IMR-90 (cell line): Measurements from ENCODE around the gene GALNT17. TPM values are rescaled to one million over a fixed set of nuclear protein-coding genes. Genes with fewer than 3 reads are reported as not detected.

Experiments
- ATAC-seq: fragments of 200-7000 bp; cut with Tn5 transposase; 2 replicates; pipeline ENCODE4 v1.9.1; 2020; ENCODE audit warnings: low read depth, mild to moderate bottlenecking, moderate library complexity
- BruUV-seq: library from RNA; stranded (reverse); fragments of 400-500 nt; replicated peaks from 2 replicates; lab custom pipeline; 2021; lab: Mats Ljungman, UMichigan
- CTCF ChIA-PET: fragments of 300-600 bp; formaldehyde crosslinking; extraction: SDS; loops from one replicate; lab custom pipeline; 2021; ENCODE audit warnings: antibody characterized with exemption; lab: Yijun Ruan, JAX
- POLR2A ChIA-PET: fragments of 300-600 bp; sonication (Branson Sonifier 250); formaldehyde crosslinking; loops from one replicate; lab custom pipeline; 2022; ENCODE audit warnings: antibody characterized with exemption; ENCODE audit not compliant: unreplicated experiment; lab: Charles Lee
- DNase-seq: peaks from one replicate; pipeline ENCODE4 v3.0.0; 2013
- H2AFZ ChIP-seq: replicated peaks from 2 replicates; pipeline ENCODE3; 2013; ENCODE audit warnings: low read length, mild to moderate bottlenecking; ENCODE audit not compliant: poor library complexity
- H2AK5ac ChIP-seq: 2 replicates; pipeline ENCODE4 v1.6.1; 2013; ENCODE audit warnings: low read depth, low read length, inconsistent platforms
- H2AK9ac ChIP-seq: replicated peaks from 2 replicates; pipeline ENCODE3; 2013; ENCODE audit warnings: mild to moderate bottlenecking, low read depth, low read length, moderate library complexity; ENCODE audit not compliant: poor library complexity
- H2BK120ac ChIP-seq: 2 replicates; pipeline ENCODE4 v1.6.1; 2013; ENCODE audit warnings: low read depth, low read length, inconsistent platforms
- H2BK15ac ChIP-seq: 3 replicates; pipeline ENCODE4 v1.6.1; 2013; ENCODE audit warnings: low read depth, low read length, inconsistent platforms
- H2BK20ac ChIP-seq: 2 replicates; pipeline ENCODE4 v1.6.1; 2013; ENCODE audit warnings: low read depth, mild to moderate bottlenecking, inconsistent platforms, low read length, moderate library complexity
- H2BK5ac ChIP-seq: 2 replicates; pipeline ENCODE4 v1.6.1; 2013; ENCODE audit warnings: mild to moderate bottlenecking, low read depth, low read length, inconsistent platforms; ENCODE audit not compliant: poor library complexity, severe bottlenecking
- H3K14ac ChIP-seq: replicated peaks from 2 replicates; pipeline ENCODE4 v1.6.1; 2013; ENCODE audit warnings: low read depth, low read length, inconsistent platforms
- H3K18ac ChIP-seq: 2 replicates; pipeline ENCODE4 v1.6.1; 2013; ENCODE audit warnings: low read depth, low read length, control low read depth
- H3K23ac ChIP-seq: 2 replicates; pipeline ENCODE4 v1.6.1; 2013; ENCODE audit warnings: low read depth, low read length, inconsistent platforms
- H3K27ac ChIP-seq: 2 replicates; pipeline ENCODE4 v1.5.1; 2013; ENCODE audit warnings: mild to moderate bottlenecking, control low read depth, low read length; ENCODE audit not compliant: insufficient read depth
- H3K27me3 ChIP-seq: 2 replicates; pipeline ENCODE4 v1.6.1; 2013; ENCODE audit warnings: low read length; ENCODE audit not compliant: control insufficient read depth, insufficient read depth
- H3K36me3 ChIP-seq: 2 replicates; pipeline ENCODE4 v1.6.1; 2013; ENCODE audit warnings: low read length, mixed read lengths; ENCODE audit not compliant: control insufficient read depth, insufficient read depth
- H3K4ac ChIP-seq: 2 replicates; pipeline ENCODE4 v1.6.1; 2013; ENCODE audit warnings: low read depth, low read length, inconsistent platforms
- H3K4me1 ChIP-seq: 2 replicates; pipeline ENCODE4 v1.6.1; 2013; ENCODE audit warnings: low read length, mixed read lengths; ENCODE audit not compliant: control insufficient read depth, insufficient read depth
- H3K4me2 ChIP-seq: 2 replicates; pipeline ENCODE4 v1.6.1; 2013; ENCODE audit warnings: low read depth, mild to moderate bottlenecking, control low read depth, low read length, moderate library complexity
- H3K4me3 ChIP-seq: 2 replicates; pipeline ENCODE4 v1.5.1; 2013; ENCODE audit warnings: low read depth, mild to moderate bottlenecking, control low read depth, low read length, moderate library complexity; ENCODE audit not compliant: insufficient read depth
- H3K56ac ChIP-seq: 2 replicates; pipeline ENCODE4 v1.6.1; 2013; ENCODE audit warnings: low read length, inconsistent platforms; ENCODE audit not compliant: insufficient read depth; ENCODE audit errors: extremely low read depth
- H3K79me1 ChIP-seq, 2 experiments: 2 replicates each; pipeline ENCODE4 v1.6.1; 2013; ENCODE audit warnings: low read length in 2 of 2, inconsistent platforms in 1 of 2, low read depth in 1 of 2
- H3K9ac ChIP-seq: 2 replicates; pipeline ENCODE4 v1.6.1; 2013; ENCODE audit warnings: low read depth, low read length, control low read depth
- H3K9me1 ChIP-seq: 2 replicates; pipeline ENCODE4 v1.6.1; 2013; ENCODE audit warnings: low read length, inconsistent platforms; ENCODE audit not compliant: insufficient read depth
- H3K9me3 ChIP-seq: 2 replicates; pipeline ENCODE4 v1.6.1; 2013; ENCODE audit warnings: low read length; ENCODE audit not compliant: control insufficient read depth, insufficient read depth
- H4K20me1 ChIP-seq: 2 replicates; pipeline ENCODE4 v1.6.1; 2013; ENCODE audit warnings: low read length, inconsistent platforms; ENCODE audit not compliant: insufficient read depth
- H4K5ac ChIP-seq: 2 replicates; pipeline ENCODE4 v1.6.1; 2013; ENCODE audit warnings: mild to moderate bottlenecking, low read depth, low read length, control low read depth
- H4K8ac ChIP-seq, 2 experiments: 2 replicates each; pipeline ENCODE4 v1.6.1; 2013; ENCODE audit warnings: low read depth in 2 of 2, low read length in 2 of 2, control low read depth in 1 of 2, inconsistent platforms in 1 of 2
- H4K91ac ChIP-seq: 2 replicates; pipeline ENCODE4 v1.6.1; 2013; ENCODE audit warnings: low read depth, low read length, inconsistent platforms; ENCODE audit not compliant: insufficient read depth
- BHLHE40 ChIP-seq: fragments of 150-350 bp; IDR thresholded peaks from 2 replicates; pipeline ENCODE4 v1.6.1; 2016; ENCODE audit warnings: mild to moderate bottlenecking, low read depth, low read length
- CEBPB ChIP-seq: IDR thresholded peaks from 2 replicates; pipeline ENCODE4 v1.6.1; 2012; ENCODE audit warnings: low read depth, low read length, improper control_type of control experiment
- CHD1 ChIP-seq: IDR thresholded peaks from 2 replicates; pipeline ENCODE4 v1.6.1; 2012; ENCODE audit warnings: low read depth, low read length, improper control_type of control experiment
- CTCF ChIP-seq: conservative IDR thresholded peaks from 2 replicates; pipeline ENCODE4 v1.5.1; 2012; ENCODE audit warnings: mild to moderate bottlenecking, low read depth, low read length, improper control_type of control experiment
- ELK1 ChIP-seq: fragments of 150-350 bp; IDR thresholded peaks from 2 replicates; pipeline ENCODE4 v1.6.1; 2016; ENCODE audit warnings: low read depth, mild to moderate bottlenecking, low read length, moderate library complexity, borderline replicate concordance
- FOS ChIP-seq: fragments of 150-350 bp; IDR thresholded peaks from 2 replicates; pipeline ENCODE4 v1.6.1; 2016; ENCODE audit warnings: low read depth, low read length
- MAFK ChIP-seq: IDR thresholded peaks from 2 replicates; pipeline ENCODE4 v1.6.1; 2012; ENCODE audit warnings: low read depth, low read length, improper control_type of control experiment
- MAZ ChIP-seq: IDR thresholded peaks from 2 replicates; pipeline ENCODE4 v1.6.1; 2012; ENCODE audit warnings: low read depth, mild to moderate bottlenecking, low read length, improper control_type of control experiment, moderate library complexity, borderline replicate concordance
- MXI1 ChIP-seq: IDR thresholded peaks from 2 replicates; pipeline ENCODE4 v1.6.1; 2012; ENCODE audit warnings: low read depth, mild to moderate bottlenecking, low read length, moderate library complexity, borderline replicate concordance
- NFE2L2 ChIP-seq: fragments of 150-350 bp; IDR thresholded peaks from 2 replicates; pipeline ENCODE4 v1.6.1; 2016; ENCODE audit warnings: low read depth, mild to moderate bottlenecking, low read length
- POLR2A ChIP-seq: IDR thresholded peaks from 2 replicates; pipeline ENCODE4 v1.6.1; 2012; ENCODE audit warnings: mild to moderate bottlenecking, low read depth, low read length
- RAD21 ChIP-seq: IDR thresholded peaks from 2 replicates; pipeline ENCODE4 v1.6.1; 2012; ENCODE audit warnings: low read length, improper control_type of control experiment
- RCOR1 ChIP-seq: IDR thresholded peaks from 2 replicates; pipeline ENCODE4 v1.6.1; 2012; ENCODE audit warnings: mild to moderate bottlenecking, low read length, improper control_type of control experiment; ENCODE audit not compliant: insufficient replicate concordance
- RFX5 ChIP-seq: IDR thresholded peaks from 2 replicates; pipeline ENCODE4 v1.8.0; 2012; ENCODE audit warnings: low read depth, mild to moderate bottlenecking, low read length, moderate library complexity
- SMC3 ChIP-seq: fragments of 150-350 bp; IDR thresholded peaks from 2 replicates; pipeline ENCODE4 v1.6.1; 2016; ENCODE audit warnings: low read depth, mild to moderate bottlenecking, antibody characterized with exemption, low read length, moderate library complexity
- USF2 ChIP-seq: fragments of 150-350 bp; IDR thresholded peaks from 2 replicates; pipeline ENCODE4 v1.6.1; 2017; ENCODE audit warnings: mild to moderate bottlenecking, antibody characterized with exemption, low read length, low read depth
- WGBS, 2 experiments: methylation state at CpG; one replicate each; pipeline versions ENCODE4 v1.1.5 to v1.1.7; 2013; ENCODE audit warnings: missing lambda C conversion rate in 2 of 2; ENCODE audit not compliant: insufficient read length in 1 of 2; ENCODE audit errors: extremely low coverage in 2 of 2; 5-methylcytosine and 5-hydroxymethylcytosine counted together
- dilution Hi-C: fragments of 300-500 bp; cut with HindIII; formaldehyde crosslinking; loops from one replicate; pipeline ENCODE4 v1.14.3; 2018; ENCODE audit warnings: low sequenced_read_pairs; ENCODE audit not compliant: unreplicated experiment
- in situ Hi-C: fragments of 300-500 bp; cut with MboI; formaldehyde crosslinking; loops from 3 replicates; pipeline ENCODE4 v1.14.3; 2019; ENCODE audit warnings: low sequenced_read_pairs, inconsistent platforms, mixed read lengths
- intact Hi-C: fragments of 100-400 bp; cut with micrococcal nuclease; formaldehyde crosslinking; loops from 2 replicates; pipeline ENCODE4 v1.10.0; 2022
- polyA plus RNA-seq, 3 experiments: library from polyadenylated mRNA; depleted of rRNA; stranded (reverse); fragments of >200 nt; gene quantifications; 2 replicates each; pipeline ENCODE4 v1.2.3, GENCODE V29; 2012; ENCODE audit warnings: low replicate concordance in 1 of 3
- total RNA-seq: library from RNA; depleted of rRNA; stranded (reverse); fragments of >200 nt; gene quantifications from 2 replicates; pipeline ENCODE4 v1.2.3, GENCODE V29; 2012

The GALNT17 gene
- total and polyA plus RNA-seq, 2 of the 4 experiments (the other 2 are of a cell fraction), result not detected

GRCh38 chr7:71322201-71322600 is 190.3 kb downstream of the GALNT17 start:
- Histone ChIP-seq H2AK9ac (no peak overlapping the region), H2BK120ac (no peak overlapping the region), H3K4me2 (no peak overlapping the region), H4K91ac (no peak overlapping the region), H3K14ac (no peak overlapping the region), H3K4ac (no peak overlapping the region), H3K27me3 (no peaks in the 10 kb centered on the region), H4K8ac (no peak overlapping the region), H3K9ac (no peak overlapping the region), H3K4me1 (no peaks in the 10 kb centered on the region), H2BK15ac (no peak overlapping the region), H2BK5ac (no peak overlapping the region), H3K27ac (no peak overlapping the region), H3K4me3 (no peak overlapping the region), H4K20me1 (no peaks in the 10 kb centered on the region), H4K5ac (no peak overlapping the region), H3K56ac (no peak overlapping the region), H2AFZ (no peak overlapping the region), H2AK5ac (no peak overlapping the region), H3K36me3 (no peaks in the 10 kb centered on the region), H3K9me1 (no peaks in the 10 kb centered on the region), H3K23ac (no peak overlapping the region), H2BK20ac (no peak overlapping the region), H3K79me1 (no peaks in the 10 kb centered on the region), H3K18ac (no peak overlapping the region), H3K9me3 (peaks cover 24% of the 10 kb centered on the region)
- DNase-seq (no peak), ATAC-seq (no peak)
- TF ChIP-seq CHD1, result no peak
- no peak for TF ChIP-seq MAFK
- no peak for TF ChIP-seq RFX5
- no peak for TF ChIP-seq BHLHE40
- no peak for TF ChIP-seq ELK1
- TF ChIP-seq SMC3, result no peak
- no peak for TF ChIP-seq FOS
- TF ChIP-seq POLR2A, result no peak
- no peak for TF ChIP-seq RAD21
- TF ChIP-seq MAZ, result no peak
- TF ChIP-seq RCOR1, result no peak
- no peak for TF ChIP-seq NFE2L2
- TF ChIP-seq USF2, result no peak
- no peak for TF ChIP-seq MXI1
- TF ChIP-seq CTCF, result no peak
- no peak for TF ChIP-seq CEBPB
- 20% methylated on average over 2 of the region's 6 CpGs; no CpG with 5 or more reads in 1 of the 2 experiments for WGBS, 2 experiments
- in situ Hi-C loops (no loop called here), dilution Hi-C loops (no loop called here), intact Hi-C loops (no loop called here)
- CTCF ChIA-PET, result no interaction called here
- POLR2A ChIA-PET, result no interaction called here
- BruUV-seq, result no TSS peak
